Panc1 (cell line): ENCODE results near the gene ATRNL1.
"Not testable (repeated sequence)": the region's sequence is repeated elsewhere in the genome, so short reads cannot be mapped to it uniquely, and the experiment has no call there.

Experiments used
- POLR2AphosphoS5 ChIP-seq: IDR thresholded peaks from 2 replicates; pipeline ENCODE4 v1.6.1; 2012; ENCODE audit warnings: mild to moderate bottlenecking, low read depth, low read length, moderate library complexity
- SIN3A ChIP-seq: IDR thresholded peaks from 2 replicates; pipeline ENCODE4 v1.6.1; 2012; ENCODE audit warnings: low read depth, mild to moderate bottlenecking, low read length, moderate library complexity, borderline replicate concordance; ENCODE audit not compliant: insufficient read depth
- TCF7L2 ChIP-seq: IDR thresholded peaks from 2 replicates; pipeline ENCODE4 v1.6.1; 2011; ENCODE audit warnings: mild to moderate bottlenecking, low read depth, low read length, inconsistent platforms
- TF ChIP-seq, protein P1 (sequence below): fragments of 450-650 bp; IDR thresholded peaks from 2 replicates; pipeline ENCODE4 v1.5.1; 2017; ENCODE audit warnings: mild to moderate bottlenecking
- TF ChIP-seq, protein P2 (sequence below), 2 experiments: IDR thresholded peaks; 2 replicates each; pipeline ENCODE4 v1.6.1; 2011 to 2012; ENCODE audit warnings: low read depth in 2 of 2, control low read depth in 1 of 2, low read length in 1 of 2, mild to moderate bottlenecking in 1 of 2, moderate library complexity in 1 of 2; ENCODE audit not compliant: insufficient read depth in 1 of 2

- TF ChIP-seq, protein P1, sequence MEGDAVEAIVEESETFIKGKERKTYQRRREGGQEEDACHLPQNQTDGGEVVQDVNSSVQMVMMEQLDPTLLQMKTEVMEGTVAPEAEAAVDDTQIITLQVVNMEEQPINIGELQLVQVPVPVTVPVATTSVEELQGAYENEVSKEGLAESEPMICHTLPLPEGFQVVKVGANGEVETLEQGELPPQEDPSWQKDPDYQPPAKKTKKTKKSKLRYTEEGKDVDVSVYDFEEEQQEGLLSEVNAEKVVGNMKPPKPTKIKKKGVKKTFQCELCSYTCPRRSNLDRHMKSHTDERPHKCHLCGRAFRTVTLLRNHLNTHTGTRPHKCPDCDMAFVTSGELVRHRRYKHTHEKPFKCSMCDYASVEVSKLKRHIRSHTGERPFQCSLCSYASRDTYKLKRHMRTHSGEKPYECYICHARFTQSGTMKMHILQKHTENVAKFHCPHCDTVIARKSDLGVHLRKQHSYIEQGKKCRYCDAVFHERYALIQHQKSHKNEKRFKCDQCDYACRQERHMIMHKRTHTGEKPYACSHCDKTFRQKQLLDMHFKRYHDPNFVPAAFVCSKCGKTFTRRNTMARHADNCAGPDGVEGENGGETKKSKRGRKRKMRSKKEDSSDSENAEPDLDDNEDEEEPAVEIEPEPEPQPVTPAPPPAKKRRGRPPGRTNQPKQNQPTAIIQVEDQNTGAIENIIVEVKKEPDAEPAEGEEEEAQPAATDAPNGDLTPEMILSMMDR, result not testable (repeated sequence)
- not testable (repeated sequence) for TF ChIP-seq TCF7L2, POLR2AphosphoS5, SIN3A
- TF ChIP-seq, protein P2, sequence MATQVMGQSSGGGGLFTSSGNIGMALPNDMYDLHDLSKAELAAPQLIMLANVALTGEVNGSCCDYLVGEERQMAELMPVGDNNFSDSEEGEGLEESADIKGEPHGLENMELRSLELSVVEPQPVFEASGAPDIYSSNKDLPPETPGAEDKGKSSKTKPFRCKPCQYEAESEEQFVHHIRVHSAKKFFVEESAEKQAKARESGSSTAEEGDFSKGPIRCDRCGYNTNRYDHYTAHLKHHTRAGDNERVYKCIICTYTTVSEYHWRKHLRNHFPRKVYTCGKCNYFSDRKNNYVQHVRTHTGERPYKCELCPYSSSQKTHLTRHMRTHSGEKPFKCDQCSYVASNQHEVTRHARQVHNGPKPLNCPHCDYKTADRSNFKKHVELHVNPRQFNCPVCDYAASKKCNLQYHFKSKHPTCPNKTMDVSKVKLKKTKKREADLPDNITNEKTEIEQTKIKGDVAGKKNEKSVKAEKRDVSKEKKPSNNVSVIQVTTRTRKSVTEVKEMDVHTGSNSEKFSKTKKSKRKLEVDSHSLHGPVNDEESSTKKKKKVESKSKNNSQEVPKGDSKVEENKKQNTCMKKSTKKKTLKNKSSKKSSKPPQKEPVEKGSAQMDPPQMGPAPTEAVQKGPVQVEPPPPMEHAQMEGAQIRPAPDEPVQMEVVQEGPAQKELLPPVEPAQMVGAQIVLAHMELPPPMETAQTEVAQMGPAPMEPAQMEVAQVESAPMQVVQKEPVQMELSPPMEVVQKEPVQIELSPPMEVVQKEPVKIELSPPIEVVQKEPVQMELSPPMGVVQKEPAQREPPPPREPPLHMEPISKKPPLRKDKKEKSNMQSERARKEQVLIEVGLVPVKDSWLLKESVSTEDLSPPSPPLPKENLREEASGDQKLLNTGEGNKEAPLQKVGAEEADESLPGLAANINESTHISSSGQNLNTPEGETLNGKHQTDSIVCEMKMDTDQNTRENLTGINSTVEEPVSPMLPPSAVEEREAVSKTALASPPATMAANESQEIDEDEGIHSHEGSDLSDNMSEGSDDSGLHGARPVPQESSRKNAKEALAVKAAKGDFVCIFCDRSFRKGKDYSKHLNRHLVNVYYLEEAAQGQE (IDR thresholded peaks at IDR 0.05; ENCODE audit: insufficient read depth in 1 of 2, low read depth in 2 of 2, low read length in 1 of 2), result not testable (repeated sequence)
Measured at GRCh38 chr10:115405838-115406237, 312.7 kb downstream of the ATRNL1 start.
